ENCODE measurements around the gene ZBTB46. TPM values are rescaled to one million over a fixed set of nuclear protein-coding genes. Genes with fewer than 3 reads are reported as not detected.

Gene ZBTB46
- total RNA-seq, 2 donors from 2014 or later: 7.9 to 12.2 TPM

DNA sequence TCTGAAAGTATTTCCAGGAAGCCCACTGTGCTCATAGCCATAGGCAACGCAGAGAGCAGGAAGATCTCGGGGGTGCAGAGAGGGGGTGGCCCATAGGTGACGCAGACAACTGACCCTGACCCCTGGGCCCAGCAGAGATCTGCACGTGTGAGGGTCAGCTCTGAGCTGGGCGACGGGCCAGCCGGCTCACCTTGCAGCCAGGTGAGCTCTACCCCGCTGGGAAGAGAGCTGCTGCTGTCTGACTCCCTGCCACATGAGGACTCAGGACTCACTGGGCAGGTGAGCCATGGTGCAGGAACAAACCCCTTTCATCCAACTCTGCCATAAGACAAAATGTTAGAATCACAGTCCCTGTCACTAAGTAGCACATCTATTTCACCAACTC is 19.6 kb downstream of the ZBTB46 start:
- Histone ChIP-seq H3K4me3 (no peak overlapping the region), H3K27ac (no peak overlapping the region), H3K9me3 (no peaks in the 10 kb centered on the region), H3K27me3 (replicated peaks; ENCODE audit: insufficient read depth) (no peaks in the 10 kb centered on the region), H3K36me3 (no peaks in the 10 kb centered on the region), H3K4me1 (replicated peaks) (no peaks in the 10 kb centered on the region)
- 70% methylated on average over 6 of the region's 8 CpGs for WGBS
- no peak for DNase-seq (ENCODE audit: low spot score)
- TF ChIP-seq, protein P1, sequence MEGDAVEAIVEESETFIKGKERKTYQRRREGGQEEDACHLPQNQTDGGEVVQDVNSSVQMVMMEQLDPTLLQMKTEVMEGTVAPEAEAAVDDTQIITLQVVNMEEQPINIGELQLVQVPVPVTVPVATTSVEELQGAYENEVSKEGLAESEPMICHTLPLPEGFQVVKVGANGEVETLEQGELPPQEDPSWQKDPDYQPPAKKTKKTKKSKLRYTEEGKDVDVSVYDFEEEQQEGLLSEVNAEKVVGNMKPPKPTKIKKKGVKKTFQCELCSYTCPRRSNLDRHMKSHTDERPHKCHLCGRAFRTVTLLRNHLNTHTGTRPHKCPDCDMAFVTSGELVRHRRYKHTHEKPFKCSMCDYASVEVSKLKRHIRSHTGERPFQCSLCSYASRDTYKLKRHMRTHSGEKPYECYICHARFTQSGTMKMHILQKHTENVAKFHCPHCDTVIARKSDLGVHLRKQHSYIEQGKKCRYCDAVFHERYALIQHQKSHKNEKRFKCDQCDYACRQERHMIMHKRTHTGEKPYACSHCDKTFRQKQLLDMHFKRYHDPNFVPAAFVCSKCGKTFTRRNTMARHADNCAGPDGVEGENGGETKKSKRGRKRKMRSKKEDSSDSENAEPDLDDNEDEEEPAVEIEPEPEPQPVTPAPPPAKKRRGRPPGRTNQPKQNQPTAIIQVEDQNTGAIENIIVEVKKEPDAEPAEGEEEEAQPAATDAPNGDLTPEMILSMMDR (IDR thresholded peaks at IDR 0.05): no peak
- no peak for TF ChIP-seq POLR2AphosphoS5 (IDR thresholded peaks at IDR 0.05)
- no peak for TF ChIP-seq POLR2A (IDR thresholded peaks at IDR 0.05)
- intact Hi-C loops (cut with DNase I): no loop called here

DNA sequence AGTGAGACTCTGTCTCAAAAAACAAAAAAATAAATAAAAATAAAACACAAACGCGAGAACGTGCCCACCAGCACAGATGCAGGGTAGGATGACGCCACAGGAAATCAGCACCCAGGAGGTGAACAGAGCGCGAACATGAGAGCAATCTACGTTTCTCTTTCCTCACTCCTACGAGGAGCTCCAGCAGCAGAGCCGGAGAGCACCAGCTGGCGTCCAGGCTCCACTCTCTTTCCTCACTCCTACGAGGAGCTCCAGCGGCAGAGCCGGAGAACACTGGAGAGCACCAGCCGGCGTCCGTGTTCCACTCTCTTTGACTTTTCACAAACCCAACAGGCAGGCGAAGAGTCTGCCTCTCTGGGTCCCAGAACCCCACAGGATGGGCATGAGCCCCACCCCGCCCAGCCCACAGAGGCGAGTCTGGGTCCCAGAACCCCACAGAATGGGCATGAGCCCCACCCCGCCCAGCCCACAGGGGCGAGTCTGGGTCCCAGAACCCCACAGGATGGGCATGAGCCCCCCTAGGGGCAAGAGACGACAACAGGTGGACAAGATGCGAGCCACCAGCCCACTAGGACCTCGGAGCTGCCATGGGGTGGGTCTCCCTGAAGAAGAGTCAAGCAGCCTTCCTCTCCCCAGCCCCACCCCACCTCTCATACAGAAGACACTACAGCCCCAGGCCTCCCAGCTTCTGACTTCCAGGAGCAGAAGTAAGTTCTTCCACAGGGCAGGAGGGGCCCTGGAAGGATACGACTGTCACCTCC is 20.2 kb downstream of the ZBTB46 start:
- Histone ChIP-seq H3K27ac (no peak overlapping the region), H3K4me1 (replicated peaks) (no peaks in the 10 kb centered on the region), H3K27me3 (replicated peaks; ENCODE audit: insufficient read depth) (no peaks in the 10 kb centered on the region), H3K36me3 (no peaks in the 10 kb centered on the region), H3K4me3 (no peak overlapping the region), H3K9me3 (no peaks in the 10 kb centered on the region)
- 77% methylated on average over 22 of the region's 25 CpGs for WGBS
- DNase-seq (ENCODE audit: low spot score): no peak
- TF ChIP-seq, protein P1 (IDR thresholded peaks at IDR 0.05): no peak
- intact Hi-C loops (cut with DNase I): no loop called here

DNA sequence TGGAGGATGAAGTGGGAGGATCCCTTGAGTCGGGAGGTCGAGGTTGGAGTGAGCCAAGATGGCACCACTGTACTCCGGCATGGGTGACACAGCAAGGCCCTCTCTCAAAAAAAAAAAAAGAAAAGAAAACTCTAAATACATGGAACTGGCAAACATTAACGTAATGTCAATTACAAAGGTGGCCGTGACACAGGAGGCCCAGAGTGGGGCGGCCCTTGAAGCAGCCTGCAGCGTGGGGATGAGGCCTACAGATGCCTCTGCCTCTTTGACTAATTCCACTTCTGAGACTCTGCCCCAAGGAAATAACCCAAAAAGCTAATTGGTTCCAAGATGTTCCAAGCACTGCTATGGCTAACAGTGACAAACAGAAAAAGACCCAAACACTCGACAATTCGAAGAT is 21.2 kb downstream of the ZBTB46 start:
- intact Hi-C loops (cut with DNase I): no loop called here
- H3K27me3 ChIP-seq (replicated peaks; ENCODE audit: insufficient read depth): no peaks in the 10 kb centered on the region
- TF ChIP-seq POLR2A (IDR thresholded peaks at IDR 0.05) (no peak), POLR2AphosphoS5 (IDR thresholded peaks at IDR 0.05) (no peak)
- TF ChIP-seq, protein P1 (IDR thresholded peaks at IDR 0.05): no peak
- no peaks in the 10 kb centered on the region for H3K9me3 ChIP-seq
- 92% methylated on average over 9 of the region's 9 CpGs for WGBS
- DNase-seq (ENCODE audit: low spot score): no peak
- no peak overlapping the region for H3K4me3 ChIP-seq
- H3K4me1 ChIP-seq (replicated peaks): no peaks in the 10 kb centered on the region
- H3K36me3 ChIP-seq: no peaks in the 10 kb centered on the region
- H3K27ac ChIP-seq: no peak overlapping the region

DNA sequence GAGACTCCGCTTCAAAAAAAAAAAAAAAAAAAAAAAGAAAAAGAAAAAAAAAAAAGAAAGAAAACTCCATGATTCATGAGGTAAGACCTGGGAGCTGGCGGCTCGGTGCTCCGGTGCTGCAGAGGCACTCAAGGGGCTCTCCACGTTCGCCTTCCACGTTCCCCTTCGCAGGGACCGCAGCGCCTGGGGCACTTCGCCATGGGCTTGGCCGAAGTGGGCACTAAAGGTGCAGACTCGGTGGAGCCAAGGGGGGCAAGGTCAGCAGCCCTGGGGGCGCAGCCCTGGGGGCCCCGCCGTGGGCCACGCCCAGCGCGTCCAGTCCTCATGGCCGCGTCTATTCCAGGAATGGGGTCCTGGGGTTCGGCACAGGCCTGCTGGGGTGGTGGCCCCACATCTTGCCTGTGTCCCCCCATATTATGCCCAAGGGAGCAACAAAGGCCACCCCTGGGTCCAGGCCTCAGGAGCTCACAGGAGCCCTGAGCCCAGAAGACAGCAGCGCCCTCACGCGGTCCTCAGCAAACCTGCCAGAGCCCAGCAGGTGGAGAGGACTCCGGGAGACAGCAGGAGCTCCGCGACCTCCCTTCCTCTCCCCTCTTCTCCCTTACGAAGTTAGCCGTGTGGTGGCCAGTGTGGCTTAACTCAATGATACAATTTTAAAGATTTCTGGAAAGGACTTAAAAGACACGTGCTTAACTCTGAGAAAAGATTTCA is 21.9 kb downstream of the ZBTB46 start:
- no peaks in the 10 kb centered on the region for H3K27me3 ChIP-seq (replicated peaks; ENCODE audit: insufficient read depth)
- intact Hi-C loops (cut with DNase I): no loop called here
- H3K36me3 ChIP-seq: no peaks in the 10 kb centered on the region
- 91% methylated on average over 29 of the region's 31 CpGs for WGBS
- no peak for DNase-seq (ENCODE audit: low spot score)
- TF ChIP-seq POLR2AphosphoS5 (IDR thresholded peaks at IDR 0.05) (no peak), POLR2A (IDR thresholded peaks at IDR 0.05) (no peak)
- TF ChIP-seq, protein P1 (IDR thresholded peaks at IDR 0.05): no peak
- H3K9me3 ChIP-seq: no peaks in the 10 kb centered on the region
- H3K4me1 ChIP-seq (replicated peaks): no peaks in the 10 kb centered on the region
- no peak overlapping the region for H3K4me3 ChIP-seq
- H3K27ac ChIP-seq: no peak overlapping the region

Data from prostate gland (tissue), 2 donors.